NCI-H446 (cell line): ENCODE data around the gene TSC22D3.
"Not testable (repeated sequence)": the region's sequence is repeated elsewhere in the genome, so short reads cannot be mapped to it uniquely, and the experiment has no call there.

Source experiments
- DNase-seq, 2 experiments: peaks; one replicate each; lab custom pipeline; 2025; lab: John Stamatoyannopoulos, UW

TSC22D3 gene

DNA sequence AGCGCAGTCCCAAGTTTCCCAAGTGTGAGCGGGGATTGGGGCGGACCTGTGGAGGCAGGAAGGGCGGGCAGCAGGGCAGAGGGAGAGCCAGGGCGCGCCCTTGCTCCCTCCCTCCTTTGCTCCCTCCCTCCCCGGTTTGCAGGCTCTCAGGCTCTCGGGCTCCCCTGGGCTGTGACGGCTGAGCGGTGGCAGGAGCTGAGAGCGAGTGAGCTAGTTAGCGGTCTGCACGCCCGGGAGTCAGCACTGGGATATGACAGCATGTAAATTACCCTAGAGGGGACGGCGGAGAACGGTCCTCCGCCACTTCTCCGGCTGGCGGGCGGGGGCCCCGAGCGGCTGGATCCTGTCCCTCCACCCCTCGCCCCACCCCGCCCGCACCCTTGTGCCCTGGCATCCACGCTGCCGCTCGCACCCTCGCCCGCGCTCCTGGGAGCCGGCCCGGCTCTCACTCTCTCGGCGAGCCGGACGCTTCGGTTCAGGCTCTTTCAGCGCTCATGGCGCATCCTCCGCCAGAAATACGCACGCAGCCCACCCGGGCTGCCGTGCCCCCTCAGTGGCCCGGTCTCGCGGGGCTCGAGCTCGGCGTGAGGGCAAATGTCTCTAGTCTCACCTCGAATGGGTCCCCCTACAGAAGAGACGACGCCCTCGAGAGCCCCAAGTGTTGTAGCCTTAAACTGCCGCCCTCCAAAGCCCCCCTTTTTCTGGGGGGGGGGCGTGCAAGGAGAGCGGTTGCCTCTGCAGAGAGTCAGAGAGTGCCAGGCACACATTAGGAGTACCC, at the start of gene TSC22D3:
Gene TSC22D3 (minus strand): TSS at position 54 of the 778 bp plus-strand sequence. CDS start 368 bp downstream, outside the sequence.
- no peak for DNase-seq

- DNase-seq, result no peak
Measured at GRCh38 chrX:107823456-107823855, 47.9 kb upstream of the TSC22D3 start.

DNA sequence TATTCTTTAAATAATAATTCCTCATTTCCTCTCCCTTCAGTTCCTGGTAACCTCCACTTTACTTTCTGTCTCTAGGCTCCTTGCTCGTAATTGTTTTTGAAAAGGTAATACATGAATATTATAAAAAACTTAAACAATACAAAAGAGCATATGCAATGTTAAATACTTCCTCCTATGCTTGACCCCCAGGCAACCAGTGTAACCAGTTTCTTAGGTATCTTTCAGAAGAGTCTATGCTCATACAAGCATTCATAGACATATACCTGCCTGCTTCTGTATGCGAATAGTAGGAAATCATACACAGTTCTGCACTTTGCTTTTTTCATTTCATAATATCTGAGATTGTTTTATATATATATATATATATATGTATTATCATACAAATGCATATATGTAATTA, 47.5 kb upstream of the TSC22D3 start:
- no peak for DNase-seq

DNA sequence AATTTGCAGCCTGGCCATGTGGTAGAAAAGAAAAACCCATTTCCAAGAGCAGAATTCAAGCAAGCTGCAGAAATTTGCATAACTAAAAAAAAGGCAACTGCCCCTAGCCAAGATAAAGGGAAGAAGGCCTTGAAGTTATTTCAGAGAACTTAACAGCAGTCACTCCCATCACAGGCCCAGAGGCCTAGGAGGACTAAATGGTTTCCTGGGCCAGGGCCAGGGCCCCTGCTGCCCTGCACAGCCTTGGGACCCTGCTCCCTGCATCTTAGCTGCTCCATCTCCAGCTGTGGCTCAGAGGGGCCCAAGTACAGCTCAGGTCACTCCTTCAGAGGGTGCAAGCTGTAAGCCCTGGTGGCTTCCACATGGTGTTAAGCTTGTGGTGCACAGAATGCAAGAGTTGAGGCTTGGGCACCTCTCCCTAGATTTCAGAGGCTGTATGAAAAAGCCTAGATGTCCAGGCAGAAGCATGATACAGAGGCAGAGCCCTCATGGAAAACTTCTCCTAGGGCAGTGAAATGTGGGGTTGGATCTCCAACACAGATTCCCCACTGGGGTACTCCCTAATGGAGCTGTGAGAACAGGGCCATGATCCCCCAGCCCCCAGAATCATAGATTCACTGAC, 43.4 kb upstream of the TSC22D3 start:
- DNase-seq, result no peak

GRCh38 chrX:107810053-107810452, 34.5 kb upstream of the TSC22D3 start:
- DNase-seq, result not testable (repeated sequence)

- DNase-seq, result no peak
Measured at GRCh38 chrX:107805179-107805578, 29.6 kb upstream of the TSC22D3 start.

DNA sequence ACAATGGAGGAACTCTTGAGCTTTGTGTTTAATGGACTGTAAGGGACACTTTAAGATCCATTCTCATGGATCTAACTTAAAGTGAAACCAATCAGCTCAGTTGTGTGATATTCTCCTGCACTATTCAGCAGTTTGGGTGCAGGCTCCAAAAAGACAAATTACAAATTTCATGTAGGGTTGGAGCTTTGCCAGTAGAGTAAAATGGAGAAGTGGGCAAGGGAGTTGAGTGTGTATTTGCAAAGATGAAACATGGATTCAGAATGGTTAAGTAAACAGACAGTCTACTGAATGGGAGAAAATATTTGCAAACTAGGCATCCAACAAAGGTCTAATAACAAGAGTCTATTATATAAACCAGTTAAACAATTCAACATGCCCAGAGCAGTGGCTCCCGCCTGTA, 28.8 kb upstream of the TSC22D3 start:
- no peak for DNase-seq

DNA sequence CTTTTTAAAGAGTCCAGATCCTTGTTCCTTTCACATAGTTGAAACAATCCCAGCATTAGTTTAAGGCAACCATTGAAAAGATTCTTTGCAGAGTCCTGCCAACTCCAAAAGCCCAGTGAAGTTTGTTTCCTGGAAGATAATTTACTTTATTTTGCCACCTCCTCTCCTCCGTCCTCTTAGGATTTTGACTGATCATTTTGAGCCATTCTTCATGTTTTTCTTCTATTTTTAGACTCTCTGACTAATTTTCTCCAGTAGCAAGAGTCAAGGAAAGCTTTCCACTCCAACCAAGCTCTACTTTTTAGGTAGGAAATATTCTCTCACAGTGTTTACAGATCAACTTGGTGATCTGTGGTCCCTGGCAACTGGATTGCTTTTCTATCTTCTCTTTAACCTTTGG, 12.2 kb upstream of the TSC22D3 start:
- no peak for DNase-seq

GRCh38 chrX:107780525-107780924, 4.9 kb upstream of the TSC22D3 start:
- no peak for DNase-seq

GRCh38 chrX:107777536-107777832, 1.9 kb upstream of the TSC22D3 start, which contains the start of gene NCBP2L:
NCBP2L (plus strand) TSS chrX:107777733; CDS start chrX:107794221, 16,488 bp downstream.
- no peak for DNase-seq

DNA sequence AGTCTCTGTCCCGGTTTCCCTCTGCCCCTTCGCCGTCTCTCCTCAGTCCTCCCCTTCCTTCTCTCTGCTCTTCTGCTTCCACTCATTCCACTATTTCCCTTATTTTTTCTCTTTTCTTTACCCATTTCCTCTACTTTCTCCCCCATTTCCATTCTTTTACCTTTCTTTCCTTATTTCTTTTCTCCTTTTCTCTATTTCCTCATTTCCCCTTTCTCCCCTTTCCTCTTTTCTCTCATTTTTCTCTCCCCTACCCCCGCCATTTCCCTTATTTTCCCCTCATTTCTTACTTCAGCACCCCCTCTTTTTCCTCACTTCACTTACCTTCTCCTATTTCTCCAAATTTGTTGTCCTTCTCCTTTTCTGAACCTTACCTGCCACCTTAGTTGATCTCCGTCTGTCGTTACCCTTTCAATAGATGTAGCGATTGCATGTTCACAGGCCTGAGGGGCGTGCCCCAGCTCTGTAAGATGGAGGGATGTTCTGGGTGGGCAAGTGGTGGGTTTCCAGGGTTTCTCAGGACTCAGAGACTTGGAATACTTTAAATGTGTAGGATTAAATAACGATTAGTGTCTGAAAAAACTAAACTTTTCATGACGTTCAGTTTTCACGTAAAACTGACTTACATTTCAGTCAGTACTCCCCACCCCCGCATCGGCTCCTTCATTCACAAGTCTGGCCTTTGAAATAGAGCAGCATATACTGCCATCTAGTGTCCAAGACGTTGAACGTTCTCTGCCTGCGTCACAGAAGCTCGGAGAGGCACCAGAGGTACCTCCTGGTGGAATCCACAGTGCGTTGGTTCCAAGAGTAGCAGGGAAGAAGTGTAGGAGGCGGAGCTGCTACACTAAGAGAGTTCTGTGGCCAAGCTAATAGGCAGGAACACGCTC, 1.3 kb upstream of the TSC22D3 start:
- DNase-seq, result peak; percentile 52 to 84

GRCh38 chrX:107775000-107775733, 420 bp downstream of the TSC22D3 start:
- DNase-seq, result no peak

DNA sequence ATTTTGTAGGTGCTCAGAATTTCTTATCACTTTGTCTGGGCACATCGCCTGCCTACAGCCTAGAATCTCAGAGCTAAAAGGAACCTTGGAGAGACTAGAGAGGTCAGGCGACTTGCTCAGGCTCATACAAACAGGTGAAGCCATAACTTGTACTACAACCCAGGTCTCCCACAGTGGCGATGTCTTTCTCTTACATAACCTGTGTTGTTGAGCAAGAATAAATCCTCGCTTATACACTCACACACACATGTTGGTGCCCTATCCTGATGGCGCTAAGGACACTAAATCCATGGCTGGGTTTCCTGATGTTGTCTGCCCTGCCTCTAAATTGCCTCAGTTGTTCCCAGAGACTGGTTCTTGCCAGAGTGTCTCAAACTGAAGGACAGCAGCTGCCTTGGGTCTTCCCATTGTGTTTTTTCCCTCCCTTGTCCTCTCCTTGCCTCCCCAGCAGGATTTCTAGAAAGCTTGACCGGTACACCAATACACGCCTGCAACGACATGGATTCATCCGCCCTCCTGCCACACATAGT, 1.6 kb downstream of the TSC22D3 start:
- no peak for DNase-seq

GRCh38 chrX:107773206-107773605, 2.4 kb downstream of the TSC22D3 start:
- no peak for DNase-seq

GRCh38 chrX:107769581-107770317, 5.8 kb downstream of the TSC22D3 start:
- DNase-seq, result no peak

DNA sequence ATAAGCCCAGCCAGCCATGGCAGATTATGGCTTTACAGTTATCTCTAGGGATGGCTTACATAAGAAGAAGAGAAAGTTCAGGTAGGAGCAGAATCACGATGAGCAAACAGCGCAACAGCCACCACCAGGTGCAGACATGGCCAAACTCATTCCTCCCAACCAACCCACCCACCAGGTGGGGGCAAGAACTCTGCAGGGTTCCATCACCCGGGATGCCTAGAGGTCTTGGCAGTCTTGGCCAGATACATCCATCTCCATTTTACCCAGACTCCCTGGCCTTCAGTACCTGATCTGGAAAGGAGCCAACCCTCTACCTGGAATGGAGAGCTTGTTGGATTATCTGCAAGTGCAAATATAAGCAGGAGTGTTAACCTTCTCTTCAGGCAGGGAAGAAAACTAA, 7.5 kb downstream of the TSC22D3 start:
- DNase-seq, result no peak

DNA sequence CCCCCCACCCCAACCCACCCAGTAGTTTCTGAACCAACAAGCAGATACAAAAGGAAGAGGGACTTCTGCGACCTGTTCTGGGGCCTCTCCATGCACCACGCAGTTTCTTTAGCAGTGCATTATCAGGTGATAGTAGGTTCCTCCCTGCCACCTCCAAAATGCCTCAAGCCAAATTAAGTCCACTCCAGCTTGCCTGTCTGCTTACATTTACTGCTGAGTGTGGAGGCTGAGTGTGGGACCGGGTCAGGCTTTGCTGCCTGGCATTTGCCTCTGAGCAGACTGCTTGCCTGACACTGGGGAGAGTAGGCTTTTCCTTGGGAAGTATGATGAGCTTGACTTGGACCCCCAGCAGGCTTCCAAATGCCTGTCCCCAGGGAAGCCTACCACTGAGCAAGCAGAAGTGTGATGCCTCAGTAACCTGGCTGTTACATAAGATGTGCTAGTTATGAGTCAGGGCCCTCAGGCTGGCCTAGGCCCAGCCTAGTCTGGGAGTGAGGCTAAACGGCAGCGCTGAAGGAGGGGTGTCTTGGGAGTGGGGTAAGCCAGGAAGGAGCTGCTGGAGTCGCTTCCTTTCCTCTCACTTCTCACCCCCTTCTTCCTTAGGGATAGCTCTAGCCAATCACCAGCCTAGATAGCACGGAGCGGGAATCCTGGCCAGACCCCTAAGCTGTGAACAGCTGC, 9.0 kb downstream of the TSC22D3 start:
- peak in 1 of 2 experiments; percentile 16 for DNase-seq

GRCh38 chrX:107764845-107765608, 10.6 kb downstream of the TSC22D3 start:
- no peak for DNase-seq

DNA sequence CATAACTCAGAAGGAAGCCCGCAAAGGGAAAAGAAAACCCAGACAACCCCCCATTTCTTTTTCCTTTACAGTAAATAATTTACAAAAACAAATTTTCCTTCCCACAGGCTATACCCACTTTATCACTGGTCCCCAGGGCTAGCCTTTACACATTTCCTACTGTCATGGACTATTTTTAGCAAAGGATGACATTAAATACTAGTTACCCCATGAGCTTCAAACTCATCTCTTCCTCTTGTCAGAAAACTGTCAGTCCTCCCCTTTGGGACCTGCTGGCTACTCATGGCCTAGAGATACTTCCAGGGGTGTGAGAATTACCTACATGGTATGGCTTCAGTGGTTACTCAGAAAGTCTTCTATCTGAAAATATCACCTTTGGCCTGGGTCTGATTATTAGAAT, 11.9 kb downstream of the TSC22D3 start:
- DNase-seq, result no peak
